Suppressor macrophage treated with lipopolysaccharide for 1 hour (primary cell): ENCODE data around the gene HOXA3.
A peak's percentile ranks its signal among the peaks of the same experiment; 100 is the strongest.

Experiments
- DNase-seq, 3 donors: peaks; one replicate each; pipeline ENCODE4 v3.0.0-alpha.2; 2020 to 2022

The HOXA3 gene

DNA sequence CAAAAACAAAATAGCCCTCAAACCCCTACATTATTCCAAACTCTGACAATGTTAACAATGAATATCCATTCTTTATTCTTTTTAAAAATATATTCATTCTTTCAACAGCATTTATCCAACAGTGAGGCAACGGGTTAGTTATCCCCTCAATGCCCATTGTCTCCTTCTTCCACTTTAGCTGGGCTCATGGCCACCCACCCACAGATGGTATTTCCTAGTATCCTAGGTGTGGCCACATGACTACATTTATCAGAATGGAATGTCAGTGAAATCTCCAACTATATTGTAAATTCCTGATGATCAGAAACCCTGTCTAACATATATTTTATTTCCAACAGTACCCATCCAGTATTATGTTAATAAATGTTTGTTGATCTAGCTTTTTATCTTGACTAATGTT is 70.2 kb downstream of the HOXA3 start:
- no peak for DNase-seq

DNA sequence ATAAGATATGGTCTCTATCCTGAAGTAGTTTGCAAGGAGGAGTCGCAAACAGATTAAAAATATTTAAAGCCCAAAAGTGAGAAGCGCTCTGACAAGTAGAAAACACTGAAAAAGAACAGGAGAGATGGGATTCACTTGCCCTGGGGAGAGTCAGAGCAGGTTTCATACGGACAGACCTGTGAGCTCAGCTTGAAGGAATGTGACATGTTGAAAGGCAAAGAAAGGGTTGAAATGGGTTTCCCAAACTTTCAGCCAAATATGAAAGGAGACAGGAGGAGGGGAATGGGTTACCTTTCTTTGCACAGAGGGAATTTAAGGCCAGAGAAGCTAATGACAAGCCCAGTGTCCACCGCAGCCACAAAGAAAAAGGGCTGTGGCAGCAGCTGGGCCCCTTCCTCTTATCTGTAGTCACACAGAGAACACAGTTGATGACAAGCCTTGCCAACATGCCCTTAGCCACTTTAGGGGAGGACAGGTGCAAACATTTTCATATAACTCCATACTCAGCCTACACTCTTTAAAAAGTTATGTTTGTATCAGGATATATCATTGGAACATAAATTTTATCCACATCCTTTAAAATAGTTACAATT is 71.4 kb downstream of the HOXA3 start:
- DNase-seq: no peak

GRCh38 chr7:27079234-27079975 is 73.0 kb downstream of the HOXA3 start:
- DNase-seq: peak in 2 of 3 donors; percentile 26 to 44

- DNase-seq: no peak
Measured at GRCh38 chr7:27078616-27079233, 73.7 kb downstream of the HOXA3 start.

DNA sequence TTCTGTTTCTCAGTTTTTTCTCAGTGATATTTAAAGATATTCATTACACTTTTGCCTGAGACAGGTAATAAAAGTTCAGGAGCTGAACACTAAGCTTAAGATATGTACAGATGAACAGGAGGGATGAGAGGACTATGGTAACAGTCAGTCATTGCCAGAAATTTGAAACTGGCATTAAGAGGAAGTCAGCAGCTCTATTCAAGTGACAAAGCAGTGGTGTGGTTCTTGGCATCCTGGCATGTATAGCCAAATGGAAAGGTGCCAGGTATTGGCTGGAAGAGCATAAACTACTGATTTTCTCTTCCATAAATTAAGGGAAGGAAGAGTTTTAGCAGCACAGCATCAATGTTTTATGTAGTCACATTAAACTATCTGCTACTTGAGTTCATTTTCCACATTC is 79.3 kb downstream of the HOXA3 start:
- DNase-seq: no peak

GRCh38 chr7:27071622-27072390 is 80.6 kb downstream of the HOXA3 start:
- DNase-seq: no peak

GRCh38 chr7:27068259-27068658 is 84.1 kb downstream of the HOXA3 start:
- peak in 1 of 3 donors; percentile 26 for DNase-seq

DNA sequence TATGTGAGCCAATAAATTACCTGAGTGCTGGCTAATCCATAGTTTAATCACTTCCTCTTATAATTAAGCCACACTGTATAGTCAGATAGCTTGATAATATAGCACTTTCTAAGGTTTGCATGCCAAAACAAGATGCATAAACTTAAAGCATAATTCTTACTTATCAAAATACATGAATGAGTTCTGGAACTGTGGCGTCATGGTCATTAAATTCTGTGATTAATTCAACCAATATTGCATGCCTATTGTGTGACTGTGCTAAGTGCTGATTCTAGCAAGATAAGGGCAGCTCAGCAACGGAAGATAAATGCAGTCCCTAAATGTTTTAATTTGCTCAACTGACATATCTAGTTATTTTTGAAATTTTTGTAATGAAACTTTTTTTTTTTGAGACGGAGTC is 86.2 kb downstream of the HOXA3 start:
- DNase-seq: no peak

GRCh38 chr7:27065709-27066108 is 86.7 kb downstream of the HOXA3 start:
- no peak for DNase-seq

DNA sequence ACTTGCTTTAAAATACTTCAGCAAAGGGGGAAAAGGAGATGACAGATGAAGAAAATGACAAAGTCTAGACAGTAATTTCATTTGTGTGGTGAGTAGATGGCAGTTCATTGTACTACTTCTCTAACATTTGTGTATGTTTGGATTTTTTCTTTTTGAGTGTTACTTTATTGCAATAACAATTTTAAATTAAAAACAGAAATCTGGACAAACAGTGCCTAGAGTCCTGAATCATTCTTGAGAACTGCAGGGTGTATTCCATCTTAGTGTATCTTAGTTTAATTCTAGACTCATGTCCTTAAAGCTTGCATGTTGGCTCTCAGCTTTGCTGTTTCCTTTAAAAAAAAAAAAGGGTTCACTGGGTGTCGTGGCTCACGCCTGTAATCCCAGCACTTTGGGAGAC is 87.7 kb downstream of the HOXA3 start:
- no peak for DNase-seq

GRCh38 chr7:27064159-27064558 is 88.2 kb downstream of the HOXA3 start:
- no peak for DNase-seq

- DNase-seq: no peak
Measured at GRCh38 chr7:27062946-27063345, 89.4 kb downstream of the HOXA3 start.
